H1 (cell line): ENCODE results near the gene PHKA1. TPM values are rescaled to one million over a fixed set of nuclear protein-coding genes. Genes with fewer than 3 reads are reported as not detected.

ENCODE experiments used
- CTCF ChIA-PET: fragments of 300-600 bp; sonication (Branson Sonifier 250); formaldehyde crosslinking; loops from one replicate; lab custom pipeline; 2021; ENCODE audit not compliant: partially characterized antibody; lab: Charles Lee
- POLR2A ChIA-PET: fragments of 300-600 bp; sonication (Branson Sonifier 250); formaldehyde crosslinking; loops from one replicate; lab custom pipeline; 2021; ENCODE audit warnings: inconsistent platforms; ENCODE audit not compliant: partially characterized antibody; lab: Charles Lee
- DNase-seq, 2 experiments: peaks; one replicate each; pipeline versions ENCODE4 v3.0.0 to v3.0.0-alpha.2; 2010 to 2022; ENCODE audit warnings: low spot score in 2 of 2, low read depth in 1 of 2, mixed read lengths in 1 of 2
- FAIRE-seq: peaks from 2 replicates; lab custom pipeline; 2011; peaks lifted over from hg19 to GRCh38; lab: Jason Lieb, UNC
- H2AFZ ChIP-seq: 2 replicates; pipeline ENCODE4 v1.8.1; 2012; ENCODE audit warnings: low read length, inconsistent platforms
- H2AK5ac ChIP-seq: 2 replicates; pipeline ENCODE4 v1.6.1; 2013; ENCODE audit warnings: low read depth, low read length
- H2BK120ac ChIP-seq: replicated peaks from 2 replicates; pipeline ENCODE3; 2013; ENCODE audit warnings: low read depth, low read length, inconsistent platforms
- H2BK12ac ChIP-seq: 2 replicates; pipeline ENCODE4 v1.6.1; 2013; ENCODE audit warnings: low read depth, low read length
- H2BK15ac ChIP-seq: 2 replicates; pipeline ENCODE4 v1.6.1; 2013; ENCODE audit warnings: low read length
- H2BK20ac ChIP-seq: 2 replicates; pipeline ENCODE4 v1.6.1; 2013; ENCODE audit warnings: low read length
- H2BK5ac ChIP-seq: 2 replicates; pipeline ENCODE4 v1.6.1; 2013; ENCODE audit warnings: low read depth, low read length
- H3K14ac ChIP-seq: 2 replicates; pipeline ENCODE4 v1.6.1; 2013; ENCODE audit warnings: inconsistent platforms; ENCODE audit not compliant: insufficient read length
- H3K18ac ChIP-seq: 2 replicates; pipeline ENCODE4 v1.6.1; 2013; ENCODE audit warnings: low read length; ENCODE audit errors: extremely low read depth
- H3K23ac ChIP-seq: 2 replicates; pipeline ENCODE4 v1.6.1; 2013; ENCODE audit warnings: inconsistent platforms; ENCODE audit not compliant: insufficient read length
- H3K23me2 ChIP-seq: 2 replicates; pipeline ENCODE4 v1.6.1; 2013; ENCODE audit warnings: low read depth, low read length
- H3K27ac ChIP-seq: 2 replicates; pipeline ENCODE4 v1.6.1; 2011; ENCODE audit warnings: low read depth, low read length, inconsistent platforms
- H3K27me3 ChIP-seq, 4 experiments: replicated peaks in 1 of 4; 1 replicate in 1 of 4; 2 replicates in 3 of 4; pipeline versions ENCODE4 v1.6.1 to v1.8.1; 2011 to 2013; ENCODE audit warnings: low read length in 3 of 4, mild to moderate bottlenecking in 3 of 4, inconsistent platforms in 2 of 4, mixed read lengths in 2 of 4, moderate library complexity in 1 of 4; ENCODE audit not compliant: control insufficient read depth in 3 of 4, insufficient read depth in 3 of 4; ENCODE audit errors: extremely low read depth in 1 of 4
- H3K36me3 ChIP-seq, 4 experiments: 2 replicates each; pipeline versions ENCODE4 v1.6.1 to v1.8.1; 2011 to 2013; ENCODE audit warnings: mild to moderate bottlenecking in 4 of 4, low read length in 3 of 4, moderate library complexity in 2 of 4, control low read depth in 1 of 4, inconsistent platforms in 1 of 4; ENCODE audit not compliant: insufficient read depth in 4 of 4, control insufficient read depth in 2 of 4
- H3K4ac ChIP-seq: replicated peaks from 2 replicates; pipeline ENCODE3; 2013; ENCODE audit warnings: low read length, low read depth, mixed read lengths, inconsistent platforms; ENCODE audit not compliant: insufficient read length
- H3K4me1 ChIP-seq, 4 experiments: replicated peaks in 1 of 4; 1 replicate in 1 of 4; 2 replicates in 3 of 4; pipeline versions ENCODE4 v1.6.1 to v1.8.1; 2011 to 2013; ENCODE audit warnings: low read length in 3 of 4, inconsistent platforms in 2 of 4, mixed read lengths in 1 of 4; ENCODE audit not compliant: insufficient read depth in 4 of 4, control insufficient read depth in 3 of 4
- H3K4me2 ChIP-seq, 2 experiments: 2 replicates each; pipeline versions ENCODE4 v1.6.1 to v1.8.1; 2011 to 2013; ENCODE audit warnings: low read depth in 2 of 2, low read length in 2 of 2, control low read depth in 1 of 2, inconsistent platforms in 1 of 2, mild to moderate bottlenecking in 1 of 2; ENCODE audit not compliant: insufficient read depth in 1 of 2
- H3K4me3 ChIP-seq, 4 experiments: fragments of 200-600, 300-600 bp in 1 of 4; sonication (generic), shearing (Covaris generic), sonication (Bioruptor Twin) in 1 of 4; 2 replicates each; pipeline versions ENCODE4 v1.5.1 to v1.8.1; 2011 to 2016; ENCODE audit warnings: low read length in 4 of 4, low read depth in 3 of 4, control low read depth in 2 of 4, inconsistent platforms in 2 of 4, mild to moderate bottlenecking in 2 of 4, mixed read lengths in 1 of 4, moderate library complexity in 1 of 4; ENCODE audit not compliant: insufficient read depth in 2 of 4; ENCODE audit errors: extremely low read depth in 1 of 4
- H3K56ac ChIP-seq: replicated peaks from 2 replicates; pipeline ENCODE3; 2013; ENCODE audit warnings: low read depth, mild to moderate bottlenecking, mixed read lengths, low read length, inconsistent platforms; ENCODE audit not compliant: insufficient read length
- H3K79me1 ChIP-seq: 2 replicates; pipeline ENCODE4 v1.6.1; 2013; ENCODE audit warnings: low read depth, low read length, control low read depth
- H3K79me2 ChIP-seq, 2 experiments: 2 replicates each; pipeline versions ENCODE4 v1.6.1 to v1.8.1; 2012 to 2013; ENCODE audit warnings: low read length in 2 of 2, mild to moderate bottlenecking in 2 of 2, inconsistent platforms in 1 of 2; ENCODE audit not compliant: insufficient read depth in 2 of 2, control insufficient read depth in 1 of 2
- H3K9ac ChIP-seq, 4 experiments: replicated peaks in 1 of 4; 1 replicate in 1 of 4; 2 replicates in 3 of 4; pipeline versions ENCODE4 v1.6.1 to v1.8.1; 2011 to 2013; ENCODE audit warnings: low read depth in 3 of 4, low read length in 3 of 4, control low read depth in 2 of 4, mild to moderate bottlenecking in 2 of 4, moderate library complexity in 2 of 4, inconsistent platforms in 1 of 4; ENCODE audit errors: extremely low read depth in 1 of 4
- H3K9me3 ChIP-seq, 2 experiments: 2 replicates each; pipeline versions ENCODE4 v1.6.1 to v1.8.1; 2012 to 2013; ENCODE audit warnings: mild to moderate bottlenecking in 2 of 2, moderate library complexity in 2 of 2, control low read depth in 1 of 2, inconsistent platforms in 1 of 2, low read depth in 1 of 2, low read length in 1 of 2, mixed read lengths in 1 of 2; ENCODE audit not compliant: insufficient read depth in 2 of 2
- H4K20me1 ChIP-seq, 2 experiments: replicated peaks in 1 of 2; 2 replicates each; pipeline versions ENCODE3 to v1.8.1; 2011 to 2013; ENCODE audit warnings: inconsistent platforms in 2 of 2, low read length in 2 of 2, mild to moderate bottlenecking in 1 of 2; ENCODE audit not compliant: insufficient read depth in 2 of 2, control insufficient read depth in 1 of 2
- H4K5ac ChIP-seq: 2 replicates; pipeline ENCODE4 v1.6.1; 2013; ENCODE audit warnings: low read length, low read depth, mixed read lengths, inconsistent platforms; ENCODE audit not compliant: insufficient read length
- H4K8ac ChIP-seq: 2 replicates; pipeline ENCODE4 v1.8.0; 2013; ENCODE audit warnings: mild to moderate bottlenecking, moderate library complexity, low read length, inconsistent platforms; ENCODE audit not compliant: insufficient read depth; ENCODE audit errors: extremely low read depth
- H4K91ac ChIP-seq: replicated peaks from 2 replicates; pipeline ENCODE3; 2013; ENCODE audit warnings: low read length, mixed read lengths, inconsistent platforms; ENCODE audit not compliant: insufficient read length
- BACH1 ChIP-seq: IDR thresholded peaks from 2 replicates; pipeline ENCODE4 v1.6.1; 2012; ENCODE audit warnings: low read length, improper control_type of control experiment
- EGR1 ChIP-seq: IDR thresholded peaks from 2 replicates; pipeline ENCODE4 v1.6.1; 2011; ENCODE audit warnings: low read depth, low read length, borderline replicate concordance
- GABPA ChIP-seq: IDR thresholded peaks from 2 replicates; pipeline ENCODE4 v1.6.1; 2011; ENCODE audit warnings: mild to moderate bottlenecking, low read length, moderate library complexity, borderline replicate concordance; ENCODE audit not compliant: insufficient read depth
- HDAC2 ChIP-seq, 2 experiments: fragments of 300-600 bp in 1 of 2; sonication (generic) in 1 of 2; IDR thresholded peaks; 2 replicates each; pipeline ENCODE4 v1.6.1; 2011 to 2012; ENCODE audit warnings: low read depth in 2 of 2, low read length in 2 of 2, mild to moderate bottlenecking in 2 of 2, moderate library complexity in 2 of 2, borderline replicate concordance in 1 of 2, inconsistent platforms in 1 of 2
- NANOG ChIP-seq: IDR thresholded peaks from 2 replicates; pipeline ENCODE4 v1.6.1; 2011; ENCODE audit warnings: low read length, low read depth, mild to moderate bottlenecking, inconsistent platforms; ENCODE audit not compliant: insufficient read depth, poor library complexity, severe bottlenecking
- POLR2AphosphoS5 ChIP-seq: IDR thresholded peaks from 2 replicates; pipeline ENCODE4 v1.6.1; 2011; ENCODE audit warnings: low read depth, low read length
- RNF2 ChIP-seq: fragments of 200-900, 300-1000 bp; sonication (generic); IDR thresholded peaks from 2 replicates; pipeline ENCODE4 v1.7.1; 2016; ENCODE audit warnings: borderline replicate concordance, low read depth, mild to moderate bottlenecking, antibody characterized with exemption, low read length; ENCODE audit not compliant: poor library complexity, severe bottlenecking; ENCODE audit errors: missing control alignments
- SIX5 ChIP-seq: IDR thresholded peaks from 2 replicates; pipeline ENCODE4 v1.6.1; 2011; ENCODE audit warnings: mild to moderate bottlenecking, low read depth, low read length
- SP4 ChIP-seq: IDR thresholded peaks from 2 replicates; pipeline ENCODE4 v1.6.1; 2012; ENCODE audit warnings: low read length, inconsistent platforms
- TAF7 ChIP-seq: optimal IDR thresholded peaks from 2 replicates; pipeline ENCODE3; 2011; ENCODE audit warnings: low read depth, mild to moderate bottlenecking, inconsistent platforms, low read length, moderate library complexity, borderline replicate concordance
- TEAD4 ChIP-seq: IDR thresholded peaks from 2 replicates; pipeline ENCODE4 v1.6.1; 2012; ENCODE audit warnings: low read depth, low read length, inconsistent platforms, mixed read lengths
- WGBS, 2 experiments: shearing (Covaris generic) in 1 of 2; methylation state at CpG; one replicate each; pipeline versions ENCODE4 v1.1.6 to v1.1.7; 2013 to 2015; ENCODE audit warnings: low lambda C conversion rate in 2 of 2, mixed read lengths in 2 of 2, inconsistent platforms in 1 of 2, low coverage in 1 of 2, missing lambda C conversion rate in 1 of 2; ENCODE audit not compliant: insufficient replicate concordance in 2 of 2, insufficient coverage in 1 of 2, insufficient read length in 1 of 2; ENCODE audit errors: extremely low coverage in 1 of 2, missing lambda C conversion rate in 1 of 2; 5-methylcytosine and 5-hydroxymethylcytosine counted together
- polyA plus RNA-seq, 7 experiments: library from polyadenylated mRNA; depleted of rRNA in 3 of 7; stranded (reverse) in 5 of 7; unstranded in 2 of 7; fragments of >200 nt in 5 of 7; fragments of 200-250 nt in 2 of 7; gene quantifications; 1 replicate in 5 of 7; 2 replicates in 1 of 7; 4 replicates in 1 of 7; pipeline versions ENCODE4 v1.2.1 to v1.2.3, GENCODE V29; 2011 to 2013; ENCODE audit warnings: missing spikeins in 2 of 7, mixed read lengths in 2 of 7
- total RNA-seq: library from RNA; stranded (reverse); fragmentation: NEBNext Ultra II Directional; extraction: Animal tissue kit (Norgen Biotek cat#: 25700); gene quantifications from 2 replicates; pipeline ENCODE4 v1.2.1, GENCODE V29; 2021

Gene PHKA1
- total and polyA plus RNA-seq, 2 of the 8 experiments (the other 6 are each of a cell fraction or from before 2014, with no cell fraction given) = 4.2 to 7.2 TPM

- Histone ChIP-seq H3K4me3 (no peak overlapping the region), H3K4ac (no peak overlapping the region), H4K8ac (no peak overlapping the region), H4K20me1 (no peaks in the 10 kb centered on the region), H3K56ac (no peak overlapping the region), H2AK5ac (no peak overlapping the region), H3K27me3 (0 out of 7 replicates have a peak, but pooled peaks cover 0 to 3% (median 0%) of the 10 kb centered on the region in 4 experiments), H3K14ac (no peak overlapping the region), H2BK5ac (no peak overlapping the region), H3K27ac (no peak overlapping the region), H2AFZ (no peak overlapping the region), H4K91ac (no peak overlapping the region), H3K4me1 (peaks cover 0 to 4% (median 0%) of the 10 kb centered on the region in 4 experiments; a peak in 2 of 7 replicates), H3K23me2 (peaks cover 4% of the 10 kb centered on the region; the same call in 1 of the 2 replicates), H2BK120ac (no peak overlapping the region), H3K36me3 (no peaks in the 10 kb centered on the region), H3K23ac (no peak overlapping the region), H3K79me2 (no peaks in the 10 kb centered on the region), H3K4me2 (peak overlapping the region in 1 of 2 experiments; percentile 69; a peak in 1 of 4 replicates), H3K9me3 (no peaks in the 10 kb centered on the region), H3K9ac (no peak overlapping the region), H2BK12ac (no peak overlapping the region), H3K18ac (no peak overlapping the region), H4K5ac (no peak overlapping the region), H2BK20ac (no peak overlapping the region), H2BK15ac (no peak overlapping the region), H3K79me1 (no peaks in the 10 kb centered on the region)
- POLR2A ChIA-PET = interaction anchor here (0.6 kb wide), 1 partner anchor 366 kb away, joined by 3 read pairs; no protein-coding TSS in a partner anchor
- CTCF ChIA-PET = no interaction called here
- DNase-seq (no peak), FAIRE-seq (no peak)
- WGBS, 2 experiments = 68% methylated on average over 2 of the region's 2 CpGs; no CpG with 5 or more reads in 1 of the 2 experiments
- TF ChIP-seq GABPA (no peak), HDAC2 (IDR thresholded peaks at IDR 0.05; ENCODE audit: borderline replicate concordance in 1 of 2, low read depth in 2 of 2, low read length in 2 of 2) (no peak), POLR2AphosphoS5 (no peak), EGR1 (no peak), NANOG (no peak), TEAD4 (no peak), SP4 (no peak), RNF2 (no peak), BACH1 (no peak), TAF7 (no peak), SIX5 (no peak)
These were observed 1.9 kb downstream of the PHKA1 start for GRCh38 chrX:72712094-72712755.
